Erythroblast (primary cell): ENCODE results near the gene SBF1.

Experiments used
- GATA1 ChIP-seq: IDR thresholded peaks from 2 replicates; pipeline ENCODE4 v1.6.1; 2011; ENCODE audit warnings: low read depth, mild to moderate bottlenecking, control low read depth, low read length, moderate library complexity
- POLR2A ChIP-seq: IDR thresholded peaks from 2 replicates; pipeline ENCODE4 v1.6.1; 2011; ENCODE audit warnings: mild to moderate bottlenecking, low read length

DNA sequence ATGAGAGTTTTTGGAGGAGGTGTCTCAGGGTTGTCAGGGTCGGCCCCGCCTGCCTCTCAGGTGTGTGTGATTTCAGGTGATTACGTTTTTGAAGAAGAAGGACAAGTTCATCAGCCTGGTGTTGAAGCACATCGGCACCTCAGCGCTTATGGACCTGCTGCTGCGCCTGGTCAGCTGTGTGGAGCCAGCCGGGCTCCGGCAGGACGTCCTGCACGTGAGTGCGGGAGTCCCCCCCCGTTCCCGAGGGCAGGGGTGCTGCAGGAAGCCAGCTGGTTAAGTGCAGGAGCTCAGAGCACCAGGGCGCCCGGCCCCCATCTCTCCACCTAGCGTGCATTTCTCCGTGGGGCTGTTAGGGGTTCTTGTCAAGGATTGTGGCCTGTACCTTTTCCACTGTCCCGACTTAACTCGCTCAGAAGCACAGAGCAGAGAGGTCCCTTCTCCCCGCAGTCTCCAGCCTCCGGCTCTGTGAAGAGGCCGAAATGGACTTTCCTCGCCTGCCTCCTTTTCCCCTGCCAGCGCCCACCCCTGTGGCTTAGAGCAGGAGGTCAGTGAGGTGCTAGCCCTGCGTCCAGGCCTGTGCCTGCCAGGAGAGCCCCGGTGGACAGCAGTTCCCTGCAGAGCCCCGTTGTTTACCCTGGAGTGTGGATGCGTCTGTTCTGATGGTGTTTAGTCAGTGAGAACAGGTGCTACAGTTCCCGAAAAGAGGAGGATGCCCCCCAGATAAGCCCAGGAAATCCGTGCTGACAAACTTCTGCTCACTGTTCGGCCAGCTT, 60.2 kb downstream of the SBF1 start:
- TF ChIP-seq POLR2A (no peak), GATA1 (no peak)
